ENCODE data around the gene FOSL2. TPM values are rescaled to one million over a fixed set of nuclear protein-coding genes. Genes with fewer than 3 reads are reported as not detected.

The FOSL2 gene
- total and polyA plus RNA-seq, 10 of the 15 experiments (the other 5 are each of a cell fraction or from before 2014, with no cell fraction given) = 0.05 to 1.3 (median 0.34) TPM

- no peak overlapping the region for H3K4me2 ChIP-seq (ENCODE audit: control insufficient read depth, insufficient read depth)
- CTCF ChIA-PET = no interaction called here
Observed at GRCh38 chr2:28463211-28463816, 70.7 kb downstream of the FOSL2 start.

GRCh38 chr2:28463893-28464292 lies 71.2 kb downstream of the FOSL2 start:
- Histone ChIP-seq H3K79me2 (ENCODE audit: control insufficient read depth, insufficient read depth, low read length) (no peaks in the 10 kb centered on the region), H3K4me1 (ENCODE audit: control insufficient read depth, insufficient read depth, low read length) (no peaks in the 10 kb centered on the region), H3K4me3 (no peak overlapping the region), H2AFZ (ENCODE audit: control insufficient read depth, low read depth, low read length) (no peak overlapping the region), H3K27me3 (replicated peaks in 1 of 2; ENCODE audit: control insufficient read depth in 2 of 2, insufficient read depth in 2 of 2, low read length in 1 of 2) (no peaks in the 10 kb centered on the region), H4K20me1 (ENCODE audit: control insufficient read depth, insufficient read depth) (no peaks in the 10 kb centered on the region), H3K9ac (ENCODE audit: control insufficient read depth, insufficient read depth, low read length) (no peak overlapping the region), H3K27ac (ENCODE audit: control insufficient read depth, insufficient read depth) (no peak overlapping the region), H3K9me3 (replicated peaks; ENCODE audit: control insufficient read depth, insufficient read depth, low read length) (no peaks in the 10 kb centered on the region), H3K4me2 (ENCODE audit: control insufficient read depth, insufficient read depth) (no peak overlapping the region), H3K36me3 (ENCODE audit: control insufficient read depth in 2 of 2, insufficient read depth in 2 of 2, low read length in 1 of 2) (no peaks in the 10 kb centered on the region)
- ChIA-PET SMC1A (ENCODE audit: uncharacterized antibody, unreplicated experiment) (no interaction called here), RAD21 (ENCODE audit: unreplicated experiment) (no interaction called here), CTCF (no interaction called here), POLR2A (no interaction called here)
- DNase-seq (ENCODE audit: low read depth, low spot score) (no peak), ATAC-seq (no peak), FAIRE-seq (no peak)
- 23% methylated on average over 4 of the region's 4 CpGs for WGBS (ENCODE audit: insufficient coverage, insufficient replicate concordance, low lambda C conversion rate, missing lambda C conversion rate)
- BruUV-seq (replicated peaks) = no TSS peak
- in situ Hi-C loops (cut with MboI) (no loop called here), intact Hi-C loops (cut with micrococcal nuclease; ENCODE audit: unreplicated experiment) (no loop called here)
- TF ChIP-seq NKRF (conservative IDR thresholded peaks at IDR 0.05) = no peak
- TF ChIP-seq E2F8 (IDR thresholded peaks at IDR 0.05; ENCODE audit: low read depth, partially characterized antibody) = no peak
- peak; percentile 25; the same call in 1 of the 2 replicates for TF ChIP-seq RUNX3 (IDR thresholded peaks at IDR 0.05; ENCODE audit: low read length)

More at GRCh38 chr2:28463211-28463816, 70.7 kb downstream of the FOSL2 start:
- Histone ChIP-seq H3K27me3 (replicated peaks in 1 of 2; ENCODE audit: control insufficient read depth in 2 of 2, insufficient read depth in 2 of 2, low read length in 1 of 2) (no peaks in the 10 kb centered on the region), H3K9me3 (replicated peaks; ENCODE audit: control insufficient read depth, insufficient read depth, low read length) (no peaks in the 10 kb centered on the region), H3K79me2 (ENCODE audit: control insufficient read depth, insufficient read depth, low read length) (no peaks in the 10 kb centered on the region), H3K9ac (ENCODE audit: control insufficient read depth, insufficient read depth, low read length) (no peak overlapping the region), H3K27ac (ENCODE audit: control insufficient read depth, insufficient read depth) (no peak overlapping the region), H3K4me3 (no peak overlapping the region), H2AFZ (ENCODE audit: control insufficient read depth, low read depth, low read length) (no peak overlapping the region), H3K4me1 (ENCODE audit: control insufficient read depth, insufficient read depth, low read length) (no peaks in the 10 kb centered on the region), H3K36me3 (ENCODE audit: control insufficient read depth in 2 of 2, insufficient read depth in 2 of 2, low read length in 1 of 2) (no peaks in the 10 kb centered on the region), H4K20me1 (ENCODE audit: control insufficient read depth, insufficient read depth) (no peaks in the 10 kb centered on the region)
- DNase-seq (ENCODE audit: low read depth, low spot score) (no peak), ATAC-seq (no peak), FAIRE-seq (no peak)
- POLR2A ChIA-PET = no interaction called here
- SMC1A ChIA-PET (ENCODE audit: uncharacterized antibody, unreplicated experiment) = no interaction called here
- in situ Hi-C loops (cut with MboI) = no loop called here
- TF ChIP-seq BACH1 (IDR thresholded peaks at IDR 0.05; ENCODE audit: borderline replicate concordance) = no peak
- intact Hi-C loops (cut with micrococcal nuclease; ENCODE audit: unreplicated experiment) = no loop called here
- WGBS (ENCODE audit: insufficient coverage, insufficient replicate concordance, low lambda C conversion rate, missing lambda C conversion rate) = 48% methylated on average over 6 of the region's 6 CpGs
- RAD21 ChIA-PET (ENCODE audit: unreplicated experiment) = no interaction called here
- BruUV-seq (replicated peaks) = no TSS peak

Measured in GM12878 (cell line).